Neuronal stem cell (in vitro differentiated cells): Measurements from ENCODE around the gene ACER1.

Experiments
- DNase-seq: peaks from one replicate; pipeline ENCODE4 v3.0.0-alpha.2; 2013; ENCODE audit warnings: low spot score
- H2AFZ ChIP-seq: one replicate; pipeline ENCODE4 v1.6.1; 2013; ENCODE audit warnings: mild to moderate bottlenecking, low read length, inconsistent platforms
- H2AK5ac ChIP-seq: 2 replicates; pipeline ENCODE4 v1.6.1; 2013; ENCODE audit warnings: low read depth, mild to moderate bottlenecking, inconsistent platforms, low read length, moderate library complexity, mixed read lengths
- H2BK120ac ChIP-seq: 2 replicates; pipeline ENCODE4 v1.6.1; 2013; ENCODE audit warnings: low read depth, mild to moderate bottlenecking, inconsistent platforms, low read length, moderate library complexity, mixed read lengths
- H2BK12ac ChIP-seq: one replicate; pipeline ENCODE4 v1.6.1; 2013; ENCODE audit warnings: low read length, inconsistent platforms
- H2BK15ac ChIP-seq: 2 replicates; pipeline ENCODE4 v1.6.1; 2013; ENCODE audit warnings: mild to moderate bottlenecking, low read length, inconsistent platforms, mixed read lengths
- H2BK5ac ChIP-seq: one replicate; pipeline ENCODE4 v1.6.1; 2013; ENCODE audit warnings: inconsistent platforms, mild to moderate bottlenecking, low read length, moderate library complexity
- H3K14ac ChIP-seq: one replicate; pipeline ENCODE4 v1.6.1; 2013; ENCODE audit warnings: low read length, inconsistent platforms
- H3K18ac ChIP-seq: 2 replicates; pipeline ENCODE4 v1.6.1; 2013; ENCODE audit warnings: low read length, inconsistent platforms
- H3K23ac ChIP-seq: 2 replicates; pipeline ENCODE4 v1.6.1; 2013; ENCODE audit warnings: low read depth, mild to moderate bottlenecking, mixed read lengths, low read length, inconsistent platforms; ENCODE audit not compliant: poor library complexity
- H3K27ac ChIP-seq: replicated peaks from 3 replicates; pipeline ENCODE4 v1.5.1; 2013; ENCODE audit warnings: low read length, inconsistent platforms
- H3K27me3 ChIP-seq, 3 experiments: 2 replicates each; pipeline ENCODE4 v1.6.1; 2013; ENCODE audit warnings: low read length in 3 of 3, mild to moderate bottlenecking in 2 of 3, inconsistent platforms in 1 of 3, low read depth in 1 of 3, mixed read lengths in 1 of 3, moderate library complexity in 1 of 3; ENCODE audit not compliant: control insufficient read depth in 3 of 3, insufficient read depth in 3 of 3
- H3K36me3 ChIP-seq, 2 donors: replicated peaks in 1 of 2; 2 replicates each; pipeline ENCODE4 v1.6.1; 2013; ENCODE audit warnings: low read length in 2 of 2; ENCODE audit not compliant: control insufficient read depth in 2 of 2, insufficient read depth in 2 of 2
- H3K4ac ChIP-seq: 2 replicates; pipeline ENCODE4 v1.6.1; 2013; ENCODE audit warnings: inconsistent platforms, mild to moderate bottlenecking, low read length, moderate library complexity
- H3K4me1 ChIP-seq, 2 donors: 1 replicate in 1 of 2; 2 replicates in 1 of 2; pipeline ENCODE4 v1.6.1; 2013; ENCODE audit warnings: low read length in 2 of 2, low read depth in 1 of 2; ENCODE audit not compliant: control insufficient read depth in 2 of 2, insufficient read depth in 1 of 2
- H3K4me2 ChIP-seq: one replicate; pipeline ENCODE4 v1.6.1; 2013; ENCODE audit warnings: mild to moderate bottlenecking, low read length, inconsistent platforms; ENCODE audit not compliant: insufficient read depth, poor library complexity, severe bottlenecking
- H3K4me3 ChIP-seq, 2 donors: 2 replicates each; pipeline ENCODE4 v1.5.1; 2013; ENCODE audit warnings: low read length in 2 of 2, mild to moderate bottlenecking in 2 of 2, inconsistent platforms in 1 of 2, moderate library complexity in 1 of 2
- H3K79me1 ChIP-seq: one replicate; pipeline ENCODE4 v1.6.1; 2013; ENCODE audit warnings: low read depth, mild to moderate bottlenecking, inconsistent platforms, low read length, moderate library complexity
- H3K9ac ChIP-seq: one replicate; pipeline ENCODE4 v1.6.1; 2013; ENCODE audit warnings: mild to moderate bottlenecking, low read depth, low read length, inconsistent platforms; ENCODE audit not compliant: poor library complexity
- H3K9me3 ChIP-seq, 2 donors: replicated peaks in 1 of 2; 2 replicates each; pipeline versions ENCODE3 to v1.6.1; 2013; ENCODE audit warnings: low read length in 2 of 2, mild to moderate bottlenecking in 2 of 2, inconsistent platforms in 1 of 2, low read depth in 1 of 2, mixed read lengths in 1 of 2, moderate library complexity in 1 of 2; ENCODE audit not compliant: control insufficient read depth in 2 of 2, insufficient read depth in 1 of 2
- H4K8ac ChIP-seq: one replicate; pipeline ENCODE4 v1.6.1; 2013; ENCODE audit warnings: low read depth, mild to moderate bottlenecking, inconsistent platforms, low read length, moderate library complexity
- H4K91ac ChIP-seq: one replicate; pipeline ENCODE4 v1.6.1; 2013; ENCODE audit warnings: low read length, low read depth, mild to moderate bottlenecking, inconsistent platforms; ENCODE audit not compliant: poor library complexity
- WGBS, 2 donors: extraction: QIAGEN DNeasy Blood & Tissue Kit; methylation state at CpG; one replicate each; pipeline ENCODE4 v1.1.7; 2013; ENCODE audit warnings: missing lambda C conversion rate in 2 of 2, mixed read lengths in 1 of 2; ENCODE audit not compliant: insufficient read length in 2 of 2, insufficient replicate concordance in 1 of 2; ENCODE audit errors: extremely low coverage in 2 of 2; 5-methylcytosine and 5-hydroxymethylcytosine counted together

Gene ACER1

DNA sequence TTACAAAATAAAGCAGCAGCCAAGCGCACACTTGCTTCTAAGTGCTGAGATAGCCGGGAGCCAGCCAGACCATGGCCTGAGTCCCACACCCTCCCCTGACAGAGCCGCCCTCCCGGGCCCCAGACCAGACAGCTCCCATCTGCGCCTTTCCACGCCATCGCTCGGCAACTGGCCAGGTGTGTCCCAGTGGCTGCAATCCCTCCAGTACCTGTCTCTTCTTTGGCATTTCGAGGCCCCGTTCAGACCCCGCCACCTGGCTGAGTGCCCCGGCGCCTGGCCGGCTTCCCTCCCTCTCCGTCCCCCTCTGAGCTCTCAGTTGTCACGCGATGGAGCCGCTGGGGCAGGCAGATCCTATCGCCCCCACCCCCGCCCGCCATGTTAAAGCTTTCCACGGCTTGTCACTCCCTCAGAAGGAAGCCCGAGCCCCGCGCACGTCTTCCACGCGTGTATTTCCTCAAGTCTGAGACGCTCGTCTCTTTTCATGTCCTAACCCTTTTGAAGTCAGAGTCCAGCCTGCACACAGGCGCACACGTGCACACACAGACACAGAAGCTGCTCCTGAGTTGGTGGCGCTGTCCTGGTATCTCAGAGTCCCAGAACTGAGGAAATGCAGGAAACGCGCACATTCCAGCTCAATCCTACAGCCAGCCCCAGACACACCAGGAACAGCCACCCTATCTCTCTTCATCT, 61.5 kb downstream of the ACER1 start:
- H3K4ac ChIP-seq: no peak overlapping the region
- WGBS, 2 donors: no CpG with 5 or more reads among the region's 35 CpGs
- no peak overlapping the region for H2BK5ac ChIP-seq
- no peak overlapping the region for H3K4me2 ChIP-seq
- peak overlapping the region; percentile 60 for H3K18ac ChIP-seq
- H2AK5ac ChIP-seq: peak overlapping the region; percentile 38
- peaks cover 21 to 33% of the 10 kb centered on the region in 2 donors for H3K4me1 ChIP-seq
- H4K91ac ChIP-seq: no peak overlapping the region
- peak overlapping the region; percentile 77 for H3K23ac ChIP-seq
- peak overlapping the region; percentile 72 for H3K9ac ChIP-seq
- H3K36me3 ChIP-seq: peaks cover 24 to 53% of the 10 kb centered on the region in 2 donors
- no peak overlapping the region for H2BK15ac ChIP-seq
- no peak overlapping the region for H2BK12ac ChIP-seq
- H4K8ac ChIP-seq: no peak overlapping the region
- no peak overlapping the region for H2BK120ac ChIP-seq
- H3K27ac ChIP-seq: peak overlapping the region; percentile 15
- peaks cover 20% of the 10 kb centered on the region for H3K79me1 ChIP-seq
- H3K9me3 ChIP-seq: no peaks in the 10 kb centered on the region
- no peak overlapping the region for H2AFZ ChIP-seq
- H3K27me3 ChIP-seq: no peaks in the 10 kb centered on the region
- no peak for DNase-seq
- no peak overlapping the region for H3K4me3 ChIP-seq
- H3K14ac ChIP-seq: no peak overlapping the region

DNA sequence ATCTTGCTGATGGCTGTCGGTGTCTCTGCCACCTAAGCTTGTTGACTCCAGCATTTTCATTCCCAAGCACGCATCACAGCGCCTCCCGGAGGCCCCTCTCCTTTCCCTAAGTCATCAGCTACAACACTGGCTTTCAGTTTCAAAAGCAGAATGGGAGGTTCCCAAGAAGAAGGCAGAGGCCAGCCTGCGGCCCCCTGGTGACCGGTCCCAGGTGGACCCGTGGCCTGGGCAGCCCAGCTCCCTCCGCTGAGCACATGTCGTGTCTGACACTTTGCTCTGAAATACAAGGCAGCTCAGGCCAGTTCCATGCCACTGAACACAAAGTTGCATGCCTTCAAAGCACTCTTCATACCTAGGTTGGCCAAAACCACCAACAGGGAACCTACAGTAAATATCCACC, 62.2 kb downstream of the ACER1 start:
- H3K27me3 ChIP-seq: no peaks in the 10 kb centered on the region
- H2BK5ac ChIP-seq: no peak overlapping the region
- no peak overlapping the region for H3K4ac ChIP-seq
- peaks cover 21 to 33% of the 10 kb centered on the region in 2 donors for H3K4me1 ChIP-seq
- no CpG with 5 or more reads among the region's 9 CpGs for WGBS, 2 donors
- H3K4me3 ChIP-seq: no peak overlapping the region
- H4K91ac ChIP-seq: no peak overlapping the region
- no peak overlapping the region for H2AK5ac ChIP-seq
- no peak overlapping the region for H3K27ac ChIP-seq
- no peak for DNase-seq
- no peak overlapping the region for H4K8ac ChIP-seq
- H3K4me2 ChIP-seq: no peak overlapping the region
- no peak overlapping the region for H2BK12ac ChIP-seq
- H3K36me3 ChIP-seq: peaks cover 24 to 52% of the 10 kb centered on the region in 2 donors
- H3K9me3 ChIP-seq: no peaks in the 10 kb centered on the region
- H3K79me1 ChIP-seq: peaks cover 20% of the 10 kb centered on the region
- no peak overlapping the region for H3K14ac ChIP-seq
- no peak overlapping the region for H2AFZ ChIP-seq
- H2BK120ac ChIP-seq: no peak overlapping the region
- H3K23ac ChIP-seq: no peak overlapping the region
- no peak overlapping the region for H3K9ac ChIP-seq
- no peak overlapping the region for H3K18ac ChIP-seq
- H2BK15ac ChIP-seq: no peak overlapping the region

DNA sequence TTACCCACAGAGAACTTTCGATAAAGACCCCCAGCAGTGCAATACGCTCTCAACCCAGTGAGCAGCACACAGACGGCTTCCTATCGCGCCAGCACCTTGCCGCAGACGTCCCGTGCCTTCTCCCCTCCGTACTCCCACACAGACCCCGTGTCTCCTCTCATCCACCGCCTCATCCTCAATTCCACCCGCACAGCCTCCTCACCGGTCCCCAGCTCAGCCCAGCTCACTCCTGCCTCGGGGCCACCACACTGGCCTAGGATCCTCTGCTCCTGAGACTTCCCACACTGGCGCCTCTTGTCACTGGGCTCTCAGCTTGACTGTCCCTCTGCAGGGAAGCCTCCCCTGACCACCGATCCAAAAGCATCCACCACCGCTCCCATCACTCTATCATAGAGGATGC, 62.6 kb downstream of the ACER1 start:
- H3K27me3 ChIP-seq: no peaks in the 10 kb centered on the region
- no peak overlapping the region for H3K14ac ChIP-seq
- H4K91ac ChIP-seq: no peak overlapping the region
- H3K79me1 ChIP-seq: peaks cover 20% of the 10 kb centered on the region
- H2AK5ac ChIP-seq: no peak overlapping the region
- no peaks in the 10 kb centered on the region for H3K9me3 ChIP-seq
- H2BK5ac ChIP-seq: no peak overlapping the region
- H3K4me1 ChIP-seq: peaks cover 21 to 33% of the 10 kb centered on the region in 2 donors
- no peak for DNase-seq
- no peak overlapping the region for H3K4ac ChIP-seq
- no peak overlapping the region for H2BK120ac ChIP-seq
- peak overlapping the region; percentile 16 for H3K18ac ChIP-seq
- WGBS, 2 donors: no CpG with 5 or more reads among the region's 17 CpGs
- H2AFZ ChIP-seq: no peak overlapping the region
- H3K9ac ChIP-seq: no peak overlapping the region
- H3K23ac ChIP-seq: peak overlapping the region; percentile 29
- H2BK12ac ChIP-seq: peak overlapping the region; percentile 25
- no peak overlapping the region for H4K8ac ChIP-seq
- H3K36me3 ChIP-seq: peaks cover 24 to 52% of the 10 kb centered on the region in 2 donors
- no peak overlapping the region for H3K4me3 ChIP-seq
- H2BK15ac ChIP-seq: peak overlapping the region; percentile 7
- H3K4me2 ChIP-seq: no peak overlapping the region
- no peak overlapping the region for H3K27ac ChIP-seq

DNA sequence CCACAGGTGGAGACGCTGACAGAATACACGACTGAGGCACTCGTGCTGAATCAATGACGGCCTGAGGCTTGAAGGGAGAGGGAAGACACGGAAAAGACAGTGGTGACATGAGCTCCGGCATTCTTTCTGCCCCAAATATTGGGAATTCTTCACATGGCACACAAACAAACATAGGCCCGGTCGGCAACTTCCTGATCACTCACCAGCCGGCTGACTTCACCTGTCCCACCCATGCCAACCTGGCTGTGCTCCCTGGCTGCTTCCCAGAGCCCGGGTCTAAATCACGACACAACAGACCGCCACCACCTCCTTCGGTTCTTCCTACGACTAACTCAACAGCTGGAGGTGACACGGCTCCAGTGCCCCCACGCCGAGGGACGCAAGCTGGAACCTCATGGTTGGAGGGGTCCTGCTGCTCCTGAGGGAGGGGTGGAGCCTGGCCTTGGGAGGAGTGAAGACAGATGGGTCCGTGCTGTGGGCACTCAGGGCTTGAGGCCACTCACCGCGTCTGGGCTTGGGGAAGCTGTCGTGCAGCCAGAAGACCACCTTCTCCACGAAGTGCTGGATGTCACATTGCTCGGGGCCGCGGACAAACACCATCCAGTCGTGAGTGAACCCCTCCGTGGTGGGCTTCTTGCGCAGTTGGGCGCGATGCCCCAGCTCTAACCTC, 63.2 kb downstream of the ACER1 start:
- Histone ChIP-seq H3K9ac (no peak overlapping the region), H3K14ac (peak overlapping the region; percentile 63), H3K36me3 (peaks cover 24 to 55% of the 10 kb centered on the region in 2 donors), H2BK120ac (no peak overlapping the region), H3K18ac (peak overlapping the region; percentile 16), H3K79me1 (peaks cover 22% of the 10 kb centered on the region), H2BK15ac (peak overlapping the region; percentile 7), H4K91ac (no peak overlapping the region), H3K4me1 (peaks cover 21 to 33% of the 10 kb centered on the region in 2 donors), H3K27me3 (no peaks in the 10 kb centered on the region), H3K27ac (no peak overlapping the region), H3K23ac (peak overlapping the region; percentile 36), H2AK5ac (no peak overlapping the region), H3K4me3 (peak overlapping the region in 1 of 2 donors; percentile 15), H2AFZ (no peak overlapping the region), H3K4me2 (no peak overlapping the region), H2BK12ac (peak overlapping the region; percentile 25), H4K8ac (peak overlapping the region; percentile 50), H2BK5ac (no peak overlapping the region), H3K4ac (no peak overlapping the region), H3K9me3 (no peaks in the 10 kb centered on the region)
- no peak for DNase-seq
- WGBS, 2 donors: no CpG with 5 or more reads among the region's 31 CpGs
